Activated T-helper 1 cell treated with anti-CD3 and anti-CD28 coated beads, Interleukin-12 subunit alpha, Interleukin-12 subunit beta, Interleukin-2, Interleukin-4 antibody, amounts not matched to agents 30 ng/mL and 10 ng/mL and 1 ng/mL, durations not matched to agents 14 hours and 24 hours and 36 hours (primary cell): ENCODE results near the gene DCTD. TPM values are rescaled to one million over a fixed set of nuclear protein-coding genes. Genes with fewer than 3 reads are reported as not detected.

Experiments
- DNase-seq: peaks from one replicate; pipeline ENCODE4 v3.0.0; 2021; ENCODE audit warnings: low spot score
- H3K27ac Mint-ChIP-seq: one replicate; pipeline ENCODE4 v1.8.0; 2021; ENCODE audit warnings: mild to moderate bottlenecking, mixed read lengths
- H3K27me3 Mint-ChIP-seq: one replicate; pipeline ENCODE4 v1.8.0; 2022; ENCODE audit warnings: mild to moderate bottlenecking, moderate library complexity, mixed read lengths; ENCODE audit not compliant: insufficient read depth
- H3K36me3 Mint-ChIP-seq: one replicate; pipeline ENCODE4 v1.8.0; 2021; ENCODE audit warnings: low read depth, mixed read lengths
- H3K4me1 Mint-ChIP-seq: one replicate; pipeline ENCODE4 v1.8.0; 2021; ENCODE audit warnings: low read depth, mixed read lengths
- H3K4me3 Mint-ChIP-seq: one replicate; pipeline ENCODE4 v1.8.0; 2021; ENCODE audit warnings: mild to moderate bottlenecking, moderate library complexity, mixed read lengths
- H3K9me3 Mint-ChIP-seq: one replicate; pipeline ENCODE4 v1.8.0; 2021; ENCODE audit warnings: mixed read lengths
- intact Hi-C: fragments of 100-400 bp; cut with micrococcal nuclease; formaldehyde crosslinking; loops from one replicate; pipeline ENCODE4 v1.15.1; 2024
- total RNA-seq: library from RNA; stranded (reverse); gene quantifications from 2 replicates; pipeline ENCODE4 v1.2.3, GENCODE V29; 2022

Gene DCTD
- 122 and 131 TPM in 2 replicates for total RNA-seq

GRCh38 chr4:182917182-182918043, at the start of gene DCTD:
Gene DCTD (minus strand): TSS chr4:182917386. CDS start chr4:182915568, 1,818 bp downstream.
- intact Hi-C loops, result loop anchor here (2.0 to 10.0 kb wide), 5 partner anchors 109 to 737 kb away; partner anchors contain the start of genes RWDD4, TRAPPC11 and WWC2
- Mint-ChIP-seq H3K27ac (peak within 1 kb of the TSS; percentile 97), H3K36me3 (peaks cover 27% of the 10 kb centered on the region), H3K9me3 (no peaks in the 10 kb centered on the region), H3K27me3 (peaks cover 10% of the 10 kb centered on the region), H3K4me1 (peaks cover 50% of the 10 kb centered on the region), H3K4me3 (peak within 1 kb of the TSS; percentile 92)
- DNase-seq, result peak; percentile 78

- no peaks in the 10 kb centered on the region for H3K4me1 Mint-ChIP-seq
- no peak overlapping the region for H3K27ac Mint-ChIP-seq
- intact Hi-C loops, result no loop called here
- no peak overlapping the region for H3K4me3 Mint-ChIP-seq
- H3K36me3 Mint-ChIP-seq, result no peaks in the 10 kb centered on the region
- H3K27me3 Mint-ChIP-seq, result no peaks in the 10 kb centered on the region
- peaks cover 4% of the 10 kb centered on the region for H3K9me3 Mint-ChIP-seq
- no peak for DNase-seq
These were observed 43.6 kb upstream of the DCTD start for GRCh38 chr4:182960746-182961145.

- H3K9me3 Mint-ChIP-seq, result peaks cover 4% of the 10 kb centered on the region
- no peaks in the 10 kb centered on the region for H3K36me3 Mint-ChIP-seq
- H3K4me3 Mint-ChIP-seq, result no peak overlapping the region
- no peak for DNase-seq
- H3K27ac Mint-ChIP-seq, result no peak overlapping the region
- no peaks in the 10 kb centered on the region for H3K27me3 Mint-ChIP-seq
- intact Hi-C loops, result no loop called here
- no peaks in the 10 kb centered on the region for H3K4me1 Mint-ChIP-seq
These were observed 43.0 kb upstream of the DCTD start for GRCh38 chr4:182960228-182960627.

GRCh38 chr4:182955411-182955810, 38.2 kb upstream of the DCTD start:
- DNase-seq, result no peak
- Mint-ChIP-seq H3K36me3 (no peaks in the 10 kb centered on the region), H3K4me1 (no peaks in the 10 kb centered on the region), H3K4me3 (no peak overlapping the region), H3K9me3 (peaks cover 4% of the 10 kb centered on the region), H3K27me3 (no peaks in the 10 kb centered on the region), H3K27ac (no peak overlapping the region)
- intact Hi-C loops, result no loop called here

GRCh38 chr4:182944484-182945213, 27.5 kb upstream of the DCTD start:
- H3K27ac Mint-ChIP-seq, result no peak overlapping the region
- DNase-seq, result no peak
- peaks cover 4% of the 10 kb centered on the region for H3K27me3 Mint-ChIP-seq
- no peak overlapping the region for H3K4me3 Mint-ChIP-seq
- intact Hi-C loops, result no loop called here
- H3K9me3 Mint-ChIP-seq, result no peaks in the 10 kb centered on the region
- H3K36me3 Mint-ChIP-seq, result no peaks in the 10 kb centered on the region
- no peaks in the 10 kb centered on the region for H3K4me1 Mint-ChIP-seq

GRCh38 chr4:182939680-182940079, 22.5 kb upstream of the DCTD start:
- no peak overlapping the region for H3K27ac Mint-ChIP-seq
- H3K27me3 Mint-ChIP-seq, result peaks cover 9% of the 10 kb centered on the region
- DNase-seq, result no peak
- intact Hi-C loops, result no loop called here
- H3K36me3 Mint-ChIP-seq, result no peaks in the 10 kb centered on the region
- no peak overlapping the region for H3K4me3 Mint-ChIP-seq
- H3K4me1 Mint-ChIP-seq, result no peaks in the 10 kb centered on the region
- no peaks in the 10 kb centered on the region for H3K9me3 Mint-ChIP-seq

GRCh38 chr4:182938205-182938645, 21.0 kb upstream of the DCTD start:
- no peaks in the 10 kb centered on the region for H3K9me3 Mint-ChIP-seq
- no peaks in the 10 kb centered on the region for H3K4me1 Mint-ChIP-seq
- H3K36me3 Mint-ChIP-seq, result no peaks in the 10 kb centered on the region
- no peak overlapping the region for H3K4me3 Mint-ChIP-seq
- intact Hi-C loops, result loop anchor here (1.0 kb wide), 3 partner anchors 135 to 324 kb away; no protein-coding TSS in a partner anchor
- no peak overlapping the region for H3K27ac Mint-ChIP-seq
- DNase-seq, result peak; percentile 31
- H3K27me3 Mint-ChIP-seq, result peaks cover 14% of the 10 kb centered on the region

GRCh38 chr4:182937268-182938204, 20.4 kb upstream of the DCTD start:
- Mint-ChIP-seq H3K4me3 (no peak overlapping the region), H3K36me3 (no peaks in the 10 kb centered on the region), H3K9me3 (no peaks in the 10 kb centered on the region), H3K27ac (no peak overlapping the region), H3K27me3 (peaks cover 14% of the 10 kb centered on the region), H3K4me1 (no peaks in the 10 kb centered on the region)
- no peak for DNase-seq
- intact Hi-C loops, result loop anchor here (1.0 kb wide), 3 partner anchors 136 to 325 kb away; no protein-coding TSS in a partner anchor

- DNase-seq, result no peak
- intact Hi-C loops, result no loop called here
- Mint-ChIP-seq H3K4me1 (no peaks in the 10 kb centered on the region), H3K27ac (no peak overlapping the region), H3K4me3 (no peak overlapping the region), H3K9me3 (no peaks in the 10 kb centered on the region), H3K27me3 (peaks cover 12% of the 10 kb centered on the region), H3K36me3 (no peaks in the 10 kb centered on the region)
These were observed 15.5 kb upstream of the DCTD start for GRCh38 chr4:182932651-182933050.

- Mint-ChIP-seq H3K4me3 (no peak overlapping the region), H3K27ac (no peak overlapping the region), H3K4me1 (no peaks in the 10 kb centered on the region), H3K9me3 (no peaks in the 10 kb centered on the region), H3K36me3 (no peaks in the 10 kb centered on the region), H3K27me3 (peaks cover 10% of the 10 kb centered on the region)
- DNase-seq, result no peak
- intact Hi-C loops, result no loop called here
These were observed 14.6 kb upstream of the DCTD start for GRCh38 chr4:182931691-182932345.

- Mint-ChIP-seq H3K9me3 (no peaks in the 10 kb centered on the region), H3K27me3 (peaks cover 12% of the 10 kb centered on the region), H3K36me3 (no peaks in the 10 kb centered on the region), H3K4me1 (no peaks in the 10 kb centered on the region), H3K27ac (no peak overlapping the region), H3K4me3 (no peak overlapping the region)
- intact Hi-C loops, result no loop called here
- no peak for DNase-seq
These were observed 13.7 kb upstream of the DCTD start for GRCh38 chr4:182930889-182931288.

GRCh38 chr4:182929296-182929695, 12.1 kb upstream of the DCTD start:
- intact Hi-C loops, result no loop called here
- peaks cover 10% of the 10 kb centered on the region for H3K27me3 Mint-ChIP-seq
- H3K4me3 Mint-ChIP-seq, result no peak overlapping the region
- no peaks in the 10 kb centered on the region for H3K36me3 Mint-ChIP-seq
- no peak overlapping the region for H3K27ac Mint-ChIP-seq
- no peak for DNase-seq
- peaks cover 8% of the 10 kb centered on the region for H3K4me1 Mint-ChIP-seq
- no peaks in the 10 kb centered on the region for H3K9me3 Mint-ChIP-seq
